GM12864 (cell line): ENCODE results near the gene MARCO.

ENCODE experiments used
- DNase-seq: peaks from one replicate; pipeline ENCODE4 v3.0.0-alpha.2; 2011; ENCODE audit warnings: low read depth
- H3K4me3 ChIP-seq: 2 replicates; pipeline ENCODE4 v1.5.1; 2011; ENCODE audit warnings: mild to moderate bottlenecking, low read depth, low read length, control low read depth
- CTCF ChIP-seq: IDR thresholded peaks from 2 replicates; pipeline ENCODE4 v1.5.1; 2011; ENCODE audit warnings: low read depth, mild to moderate bottlenecking, moderate library complexity, low read length, control low read depth, inconsistent platforms; ENCODE audit errors: missing control alignments

The MARCO gene

GRCh38 chr2:118988706-118989105 lies 46.7 kb downstream of the MARCO start:
- DNase-seq: no peak
- no peak overlapping the region for H3K4me3 ChIP-seq
- no peak for TF ChIP-seq CTCF

- no peak overlapping the region for H3K4me3 ChIP-seq
- no peak for TF ChIP-seq CTCF
- DNase-seq: no peak
These were observed 47.5 kb downstream of the MARCO start for GRCh38 chr2:118989481-118989880.

- no peak for DNase-seq
- no peak overlapping the region for H3K4me3 ChIP-seq
- TF ChIP-seq CTCF: no peak
These were observed 49.0 kb downstream of the MARCO start for GRCh38 chr2:118990757-118991545.

GRCh38 chr2:118991554-118991953 lies 49.6 kb downstream of the MARCO start:
- TF ChIP-seq CTCF: no peak
- no peak overlapping the region for H3K4me3 ChIP-seq
- DNase-seq: no peak

GRCh38 chr2:118992740-118993391 lies 50.9 kb downstream of the MARCO start:
- DNase-seq: no peak
- TF ChIP-seq CTCF: no peak
- H3K4me3 ChIP-seq: no peak overlapping the region

GRCh38 chr2:118993392-118993752 lies 51.4 kb downstream of the MARCO start:
- no peak overlapping the region for H3K4me3 ChIP-seq
- no peak for TF ChIP-seq CTCF
- no peak for DNase-seq
